ENCODE data around the gene GSTA1.
"Not testable (repeated sequence)": the region's sequence is repeated elsewhere in the genome, so short reads cannot be mapped to it uniquely, and the experiment has no call there.

GSTA1 gene

DNA sequence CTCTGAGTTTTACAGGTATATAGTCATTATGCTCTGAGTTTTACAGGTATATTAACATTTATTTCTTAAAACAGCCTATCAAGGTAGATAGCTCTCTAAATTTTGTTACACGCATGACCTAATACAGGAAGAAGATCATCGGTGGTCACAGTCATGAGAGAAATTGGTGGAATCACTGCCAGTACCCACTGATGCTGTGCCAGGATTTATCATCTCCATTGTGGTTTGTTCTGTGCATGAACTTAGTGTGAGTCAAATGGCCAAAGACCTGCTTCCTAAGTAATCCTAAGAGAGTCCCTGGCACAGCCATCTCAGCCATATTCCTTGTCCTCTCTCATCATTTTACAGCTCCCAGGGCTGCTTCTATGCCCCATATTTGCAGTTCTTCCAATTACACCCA is 50.5 kb downstream of the GSTA1 start:
- not testable (repeated sequence) for DNase-seq

DNA sequence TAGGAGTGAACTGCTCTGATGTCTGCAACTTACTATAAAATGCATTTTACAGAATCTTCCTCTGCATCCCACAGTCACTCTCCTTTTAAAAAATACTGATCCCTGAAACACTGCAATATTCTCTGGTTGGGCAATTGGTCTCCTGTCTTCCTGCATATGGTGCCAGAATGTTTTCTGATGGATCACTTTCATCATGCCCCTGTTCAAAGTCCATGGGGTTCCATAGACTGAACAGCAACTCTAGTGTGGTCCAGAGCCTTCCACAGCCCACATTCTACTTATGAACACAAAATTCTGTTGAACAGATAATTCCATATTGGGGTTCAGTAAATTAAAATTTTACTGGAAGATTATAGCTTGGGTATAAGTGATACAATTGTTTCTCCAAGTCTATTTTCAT is 51.3 kb downstream of the GSTA1 start:
- DNase-seq = no peak

DNA sequence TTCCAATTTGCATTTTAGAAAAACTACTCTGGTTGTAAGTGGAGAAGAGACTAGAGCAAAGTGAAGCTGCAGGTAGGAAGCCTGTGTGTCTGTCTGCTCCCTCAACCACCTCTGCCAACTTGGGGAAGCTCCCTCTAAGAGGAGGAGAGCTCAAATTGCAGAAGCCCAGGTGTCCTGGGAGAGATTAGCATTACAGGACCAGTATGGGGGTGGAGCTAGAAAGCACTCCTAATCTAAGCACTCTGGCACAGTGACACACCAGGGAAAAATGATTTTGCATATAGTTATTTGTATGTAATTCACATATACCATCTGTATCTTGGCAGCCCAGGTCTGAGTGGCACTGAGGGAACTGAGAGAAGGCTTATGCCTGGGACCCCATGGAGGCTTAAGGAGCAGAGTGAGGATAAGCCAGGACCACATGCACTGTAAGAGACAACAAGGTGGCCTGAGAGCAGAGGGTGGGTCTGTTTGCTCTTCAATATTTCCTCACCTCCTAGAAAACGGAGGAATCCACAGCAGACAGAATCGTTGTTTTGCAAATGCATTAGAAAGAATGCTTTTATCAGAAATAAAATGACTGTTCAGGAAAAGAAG is 54.0 kb downstream of the GSTA1 start:
- DNase-seq = no peak

DNA sequence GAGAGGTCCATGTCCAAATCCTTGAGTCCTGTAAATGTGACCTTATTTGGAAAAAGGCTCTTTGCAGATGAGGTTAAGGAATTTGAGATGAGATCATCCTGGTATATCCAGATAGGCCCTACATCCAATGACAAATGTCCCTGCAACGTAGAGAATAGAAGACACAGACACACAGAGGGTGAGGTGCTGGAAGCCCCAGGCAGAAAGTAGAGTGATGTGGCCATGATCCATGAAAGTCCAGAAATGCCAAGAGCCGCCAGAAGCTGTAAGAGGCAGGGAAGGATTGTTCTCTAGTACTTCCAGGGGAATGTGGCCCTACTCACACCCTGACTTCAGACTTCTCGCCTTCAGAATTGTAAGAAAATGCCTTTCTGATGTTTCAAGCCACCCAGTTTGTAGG is 56.3 kb downstream of the GSTA1 start:
- DNase-seq = not testable (repeated sequence)

DNA sequence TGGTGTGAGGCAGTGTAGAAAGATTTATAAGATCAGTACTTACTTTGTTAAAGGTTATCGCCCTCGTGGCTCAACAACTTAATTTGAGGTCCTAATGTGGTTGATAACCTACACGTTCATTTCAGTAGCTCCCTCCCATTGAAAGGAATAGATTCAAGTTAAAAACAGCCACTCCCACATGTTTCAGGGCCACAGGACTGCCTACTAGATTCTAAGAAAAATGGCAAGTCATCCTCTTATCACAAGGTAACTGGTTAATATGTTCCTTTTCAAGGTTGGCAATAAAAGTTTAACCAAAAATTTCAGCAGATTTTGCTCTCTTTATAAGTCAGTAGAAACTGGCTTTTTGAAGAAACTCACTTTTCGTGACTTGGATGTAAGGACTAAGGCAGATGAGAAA is 57.4 kb downstream of the GSTA1 start:
- DNase-seq = no peak

DNA sequence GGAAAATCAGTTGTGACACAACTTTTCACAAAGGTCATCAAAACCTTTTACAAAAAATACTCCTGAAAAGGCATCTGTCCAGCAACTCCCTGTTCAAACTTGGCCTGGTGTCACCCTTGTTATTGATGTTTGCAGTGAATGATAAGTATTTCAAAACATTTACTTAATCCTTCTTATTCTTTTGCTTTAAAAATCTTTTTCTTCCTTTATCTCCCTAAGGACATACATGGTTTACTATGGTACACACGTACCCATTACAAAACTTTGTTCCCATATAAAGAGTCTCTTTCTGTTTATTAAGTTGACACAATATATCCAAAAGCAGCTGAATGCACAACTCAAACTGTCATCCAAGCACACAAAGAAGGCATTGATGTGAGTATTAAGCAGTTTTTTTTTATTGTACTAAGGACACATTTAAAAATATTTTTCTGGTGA is 57.8 kb downstream of the GSTA1 start:
- DNase-seq = no peak

DNA sequence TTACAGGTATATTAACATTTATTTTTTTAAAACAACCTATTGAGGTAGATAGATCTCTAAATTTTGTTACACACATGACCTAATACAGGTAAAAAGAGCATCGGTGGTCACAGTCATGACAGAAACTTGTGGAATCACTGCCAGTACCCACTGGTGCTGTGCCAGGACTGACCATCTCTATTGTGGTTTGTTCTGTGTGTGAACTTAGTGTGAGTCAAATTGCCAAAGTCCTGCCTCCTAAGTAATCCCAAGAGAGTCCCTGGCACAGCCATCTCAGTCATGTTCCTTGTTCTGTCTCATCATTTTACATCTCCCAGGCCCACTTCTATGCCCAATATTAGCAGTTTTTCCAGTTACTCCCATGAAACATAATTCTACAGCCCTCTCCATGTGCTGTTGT is 61.7 kb downstream of the GSTA1 start:
- no peak for DNase-seq
